Vagina (tissue), 2 donors: ENCODE measurements around the gene FN1.
"Not testable (repeated sequence)": the region's sequence is repeated elsewhere in the genome, so short reads cannot be mapped to it uniquely, and the experiment has no call there.

ENCODE experiments used
- CTCF ChIP-seq, 3 experiments: fragments of 450-650 bp in 2 of 3; fragments of 200-600 bp in 1 of 3; sonication (generic) in 1 of 3; IDR thresholded peaks; one replicate each; pipeline ENCODE4 v1.5.1; 2017 to 2019; ENCODE audit warnings: antibody characterized with exemption in 3 of 3, mild to moderate bottlenecking in 2 of 3, moderate library complexity in 2 of 3
- POLR2A ChIP-seq, 2 donors: fragments of 450-650 bp; IDR thresholded peaks; one replicate each; pipeline ENCODE4 v1.6.1; 2017; ENCODE audit warnings: antibody characterized with exemption in 2 of 2, mild to moderate bottlenecking in 2 of 2, moderate library complexity in 2 of 2
- POLR2AphosphoS5 ChIP-seq, 2 donors: sonication (generic); formaldehyde crosslinking; IDR thresholded peaks; one replicate each; pipeline ENCODE4 v1.9.0; 2017; ENCODE audit warnings: antibody characterized with exemption in 2 of 2, mild to moderate bottlenecking in 2 of 2, low read depth in 1 of 2; ENCODE audit not compliant: insufficient read depth in 1 of 2

GRCh38 chr2:215311259-215311624 is 124.6 kb downstream of the FN1 start:
- TF ChIP-seq CTCF (IDR thresholded peaks at IDR 0.05); POLR2A (IDR thresholded peaks at IDR 0.05); POLR2AphosphoS5 (IDR thresholded peaks at IDR 0.05; ENCODE audit: insufficient read depth in 1 of 2, low read depth in 1 of 2): not testable (repeated sequence)
